WI38 (cell line): ENCODE results near the gene GPR55.

Source experiments
- H3K4me3 ChIP-seq: 2 replicates; pipeline ENCODE4 v1.5.1; 2011; ENCODE audit warnings: low read depth, mild to moderate bottlenecking, control low read depth, low read length
- CTCF ChIP-seq: IDR thresholded peaks from 2 replicates; pipeline ENCODE4 v1.5.1; 2012; ENCODE audit warnings: low read depth, mild to moderate bottlenecking, control low read depth, low read length

Gene GPR55

GRCh38 chr2:230907361-230908091 is 17.5 kb downstream of the GPR55 start:
- TF ChIP-seq CTCF = no peak

GRCh38 chr2:230906471-230907230 is 18.4 kb downstream of the GPR55 start:
- no peak overlapping the region for H3K4me3 ChIP-seq
- no peak for TF ChIP-seq CTCF

More at GRCh38 chr2:230907361-230908091, 17.5 kb downstream of the GPR55 start:
- H3K4me3 ChIP-seq = peak overlapping the region; percentile 34

GRCh38 chr2:230905448-230906421 is 19.3 kb downstream of the GPR55 start:
- no peak overlapping the region for H3K4me3 ChIP-seq
- no peak for TF ChIP-seq CTCF

- TF ChIP-seq CTCF = no peak
Measured at GRCh38 chr2:230904856-230905447, 20.1 kb downstream of the GPR55 start.

GRCh38 chr2:230903231-230904150 is 21.6 kb downstream of the GPR55 start:
- H3K4me3 ChIP-seq = no peak overlapping the region
- no peak for TF ChIP-seq CTCF

More at GRCh38 chr2:230904856-230905447, 20.1 kb downstream of the GPR55 start:
- no peak overlapping the region for H3K4me3 ChIP-seq
